H1 (cell line): ENCODE data around the gene UTS2B. TPM values are rescaled to one million over a fixed set of nuclear protein-coding genes. Genes with fewer than 3 reads are reported as not detected.

Experiments used
- CTCF ChIA-PET: fragments of 300-600 bp; sonication (Branson Sonifier 250); formaldehyde crosslinking; loops from one replicate; lab custom pipeline; 2021; ENCODE audit not compliant: partially characterized antibody; lab: Charles Lee
- POLR2A ChIA-PET: fragments of 300-600 bp; sonication (Branson Sonifier 250); formaldehyde crosslinking; loops from one replicate; lab custom pipeline; 2021; ENCODE audit warnings: inconsistent platforms; ENCODE audit not compliant: partially characterized antibody; lab: Charles Lee
- DNase-seq, 2 experiments: peaks; one replicate each; pipeline versions ENCODE4 v3.0.0 to v3.0.0-alpha.2; 2010 to 2022; ENCODE audit warnings: low spot score in 2 of 2, low read depth in 1 of 2, mixed read lengths in 1 of 2
- FAIRE-seq: peaks from 2 replicates; lab custom pipeline; 2011; peaks lifted over from hg19 to GRCh38; lab: Jason Lieb, UNC
- H2AFZ ChIP-seq: 2 replicates; pipeline ENCODE4 v1.8.1; 2012; ENCODE audit warnings: low read length, inconsistent platforms
- H2AK5ac ChIP-seq: 2 replicates; pipeline ENCODE4 v1.6.1; 2013; ENCODE audit warnings: low read depth, low read length
- H2BK120ac ChIP-seq: replicated peaks from 2 replicates; pipeline ENCODE3; 2013; ENCODE audit warnings: low read depth, low read length, inconsistent platforms
- H2BK12ac ChIP-seq: 2 replicates; pipeline ENCODE4 v1.6.1; 2013; ENCODE audit warnings: low read depth, low read length
- H2BK15ac ChIP-seq: 2 replicates; pipeline ENCODE4 v1.6.1; 2013; ENCODE audit warnings: low read length
- H2BK20ac ChIP-seq: 2 replicates; pipeline ENCODE4 v1.6.1; 2013; ENCODE audit warnings: low read length
- H2BK5ac ChIP-seq: 2 replicates; pipeline ENCODE4 v1.6.1; 2013; ENCODE audit warnings: low read depth, low read length
- H3K14ac ChIP-seq: 2 replicates; pipeline ENCODE4 v1.6.1; 2013; ENCODE audit warnings: inconsistent platforms; ENCODE audit not compliant: insufficient read length
- H3K18ac ChIP-seq: 2 replicates; pipeline ENCODE4 v1.6.1; 2013; ENCODE audit warnings: low read length; ENCODE audit errors: extremely low read depth
- H3K23ac ChIP-seq: 2 replicates; pipeline ENCODE4 v1.6.1; 2013; ENCODE audit warnings: inconsistent platforms; ENCODE audit not compliant: insufficient read length
- H3K23me2 ChIP-seq: 2 replicates; pipeline ENCODE4 v1.6.1; 2013; ENCODE audit warnings: low read depth, low read length
- H3K27ac ChIP-seq: 2 replicates; pipeline ENCODE4 v1.6.1; 2011; ENCODE audit warnings: low read depth, low read length, inconsistent platforms
- H3K27me3 ChIP-seq, 4 experiments: replicated peaks in 1 of 4; 1 replicate in 1 of 4; 2 replicates in 3 of 4; pipeline versions ENCODE4 v1.6.1 to v1.8.1; 2011 to 2013; ENCODE audit warnings: low read length in 3 of 4, mild to moderate bottlenecking in 3 of 4, inconsistent platforms in 2 of 4, mixed read lengths in 2 of 4, moderate library complexity in 1 of 4; ENCODE audit not compliant: control insufficient read depth in 3 of 4, insufficient read depth in 3 of 4; ENCODE audit errors: extremely low read depth in 1 of 4
- H3K36me3 ChIP-seq, 4 experiments: 2 replicates each; pipeline versions ENCODE4 v1.6.1 to v1.8.1; 2011 to 2013; ENCODE audit warnings: mild to moderate bottlenecking in 4 of 4, low read length in 3 of 4, moderate library complexity in 2 of 4, control low read depth in 1 of 4, inconsistent platforms in 1 of 4; ENCODE audit not compliant: insufficient read depth in 4 of 4, control insufficient read depth in 2 of 4
- H3K4ac ChIP-seq: replicated peaks from 2 replicates; pipeline ENCODE3; 2013; ENCODE audit warnings: low read length, low read depth, mixed read lengths, inconsistent platforms; ENCODE audit not compliant: insufficient read length
- H3K4me1 ChIP-seq, 4 experiments: replicated peaks in 1 of 4; 1 replicate in 1 of 4; 2 replicates in 3 of 4; pipeline versions ENCODE4 v1.6.1 to v1.8.1; 2011 to 2013; ENCODE audit warnings: low read length in 3 of 4, inconsistent platforms in 2 of 4, mixed read lengths in 1 of 4; ENCODE audit not compliant: insufficient read depth in 4 of 4, control insufficient read depth in 3 of 4
- H3K4me2 ChIP-seq, 2 experiments: 2 replicates each; pipeline versions ENCODE4 v1.6.1 to v1.8.1; 2011 to 2013; ENCODE audit warnings: low read depth in 2 of 2, low read length in 2 of 2, control low read depth in 1 of 2, inconsistent platforms in 1 of 2, mild to moderate bottlenecking in 1 of 2; ENCODE audit not compliant: insufficient read depth in 1 of 2
- H3K4me3 ChIP-seq, 4 experiments: fragments of 200-600, 300-600 bp in 1 of 4; sonication (generic), shearing (Covaris generic), sonication (Bioruptor Twin) in 1 of 4; 2 replicates each; pipeline versions ENCODE4 v1.5.1 to v1.8.1; 2011 to 2016; ENCODE audit warnings: low read length in 4 of 4, low read depth in 3 of 4, control low read depth in 2 of 4, inconsistent platforms in 2 of 4, mild to moderate bottlenecking in 2 of 4, mixed read lengths in 1 of 4, moderate library complexity in 1 of 4; ENCODE audit not compliant: insufficient read depth in 2 of 4; ENCODE audit errors: extremely low read depth in 1 of 4
- H3K56ac ChIP-seq: replicated peaks from 2 replicates; pipeline ENCODE3; 2013; ENCODE audit warnings: low read depth, mild to moderate bottlenecking, mixed read lengths, low read length, inconsistent platforms; ENCODE audit not compliant: insufficient read length
- H3K79me1 ChIP-seq: 2 replicates; pipeline ENCODE4 v1.6.1; 2013; ENCODE audit warnings: low read depth, low read length, control low read depth
- H3K79me2 ChIP-seq, 2 experiments: 2 replicates each; pipeline versions ENCODE4 v1.6.1 to v1.8.1; 2012 to 2013; ENCODE audit warnings: low read length in 2 of 2, mild to moderate bottlenecking in 2 of 2, inconsistent platforms in 1 of 2; ENCODE audit not compliant: insufficient read depth in 2 of 2, control insufficient read depth in 1 of 2
- H3K9ac ChIP-seq, 4 experiments: replicated peaks in 1 of 4; 1 replicate in 1 of 4; 2 replicates in 3 of 4; pipeline versions ENCODE4 v1.6.1 to v1.8.1; 2011 to 2013; ENCODE audit warnings: low read depth in 3 of 4, low read length in 3 of 4, control low read depth in 2 of 4, mild to moderate bottlenecking in 2 of 4, moderate library complexity in 2 of 4, inconsistent platforms in 1 of 4; ENCODE audit errors: extremely low read depth in 1 of 4
- H3K9me3 ChIP-seq, 2 experiments: 2 replicates each; pipeline versions ENCODE4 v1.6.1 to v1.8.1; 2012 to 2013; ENCODE audit warnings: mild to moderate bottlenecking in 2 of 2, moderate library complexity in 2 of 2, control low read depth in 1 of 2, inconsistent platforms in 1 of 2, low read depth in 1 of 2, low read length in 1 of 2, mixed read lengths in 1 of 2; ENCODE audit not compliant: insufficient read depth in 2 of 2
- H4K20me1 ChIP-seq, 2 experiments: replicated peaks in 1 of 2; 2 replicates each; pipeline versions ENCODE3 to v1.8.1; 2011 to 2013; ENCODE audit warnings: inconsistent platforms in 2 of 2, low read length in 2 of 2, mild to moderate bottlenecking in 1 of 2; ENCODE audit not compliant: insufficient read depth in 2 of 2, control insufficient read depth in 1 of 2
- H4K5ac ChIP-seq: 2 replicates; pipeline ENCODE4 v1.6.1; 2013; ENCODE audit warnings: low read length, low read depth, mixed read lengths, inconsistent platforms; ENCODE audit not compliant: insufficient read length
- H4K8ac ChIP-seq: 2 replicates; pipeline ENCODE4 v1.8.0; 2013; ENCODE audit warnings: mild to moderate bottlenecking, moderate library complexity, low read length, inconsistent platforms; ENCODE audit not compliant: insufficient read depth; ENCODE audit errors: extremely low read depth
- H4K91ac ChIP-seq: replicated peaks from 2 replicates; pipeline ENCODE3; 2013; ENCODE audit warnings: low read length, mixed read lengths, inconsistent platforms; ENCODE audit not compliant: insufficient read length
- EZH2 ChIP-seq: fragments of 200-600 bp; sonication (generic); IDR thresholded peaks from 2 replicates; pipeline ENCODE4 v1.7.1; 2012; ENCODE audit warnings: low read depth, mild to moderate bottlenecking, moderate library complexity, low read length, inconsistent platforms; ENCODE audit not compliant: severe bottlenecking
- FOSL1 ChIP-seq: IDR thresholded peaks from 2 replicates; pipeline ENCODE4 v1.6.1; 2011; ENCODE audit warnings: mild to moderate bottlenecking, low read depth, low read length, moderate library complexity; ENCODE audit not compliant: insufficient read depth
- GABPA ChIP-seq: IDR thresholded peaks from 2 replicates; pipeline ENCODE4 v1.6.1; 2011; ENCODE audit warnings: mild to moderate bottlenecking, low read length, moderate library complexity, borderline replicate concordance; ENCODE audit not compliant: insufficient read depth
- JUN ChIP-seq: IDR thresholded peaks from 2 replicates; pipeline ENCODE4 v1.6.1; 2011; ENCODE audit warnings: low read depth, mild to moderate bottlenecking, improper control_type of control experiment, low read length
- KDM1A ChIP-seq: fragments of 200-600, 300-600 bp; sonication (generic); IDR thresholded peaks from 2 replicates; pipeline ENCODE4 v1.7.1; 2016; ENCODE audit warnings: mild to moderate bottlenecking, low read length, borderline replicate concordance
- POLR2A ChIP-seq, 2 experiments: IDR thresholded peaks; 1 replicate in 1 of 2; 2 replicates in 1 of 2; pipeline ENCODE4 v1.6.1; 2011; ENCODE audit warnings: low read depth in 2 of 2, low read length in 2 of 2, mild to moderate bottlenecking in 2 of 2; ENCODE audit errors: control extremely low read depth in 1 of 2
- RAD21 ChIP-seq, 2 experiments: IDR thresholded peaks in 1 of 2; conservative IDR thresholded peaks in 1 of 2; 2 replicates each; pipeline ENCODE4 v1.6.1; 2011; ENCODE audit warnings: low read depth in 2 of 2, low read length in 2 of 2, improper control_type of control experiment in 1 of 2, inconsistent platforms in 1 of 2, mild to moderate bottlenecking in 1 of 2, moderate library complexity in 1 of 2
- SUZ12 ChIP-seq: fragments of 200-600 bp; sonication (generic); IDR thresholded peaks from 2 replicates; pipeline ENCODE4 v1.6.1; 2012; ENCODE audit warnings: mild to moderate bottlenecking, inconsistent platforms, low read length, moderate library complexity, mixed read lengths
- TAF7 ChIP-seq: optimal IDR thresholded peaks from 2 replicates; pipeline ENCODE3; 2011; ENCODE audit warnings: low read depth, mild to moderate bottlenecking, inconsistent platforms, low read length, moderate library complexity, borderline replicate concordance
- TEAD4 ChIP-seq: IDR thresholded peaks from 2 replicates; pipeline ENCODE4 v1.6.1; 2012; ENCODE audit warnings: low read depth, low read length, inconsistent platforms, mixed read lengths
- polyA plus RNA-seq, 7 experiments: library from polyadenylated mRNA; depleted of rRNA in 3 of 7; stranded (reverse) in 5 of 7; unstranded in 2 of 7; fragments of >200 nt in 5 of 7; fragments of 200-250 nt in 2 of 7; gene quantifications; 1 replicate in 5 of 7; 2 replicates in 1 of 7; 4 replicates in 1 of 7; pipeline versions ENCODE4 v1.2.1 to v1.2.3, GENCODE V29; 2011 to 2013; ENCODE audit warnings: missing spikeins in 2 of 7, mixed read lengths in 2 of 7
- total RNA-seq: library from RNA; stranded (reverse); fragmentation: NEBNext Ultra II Directional; extraction: Animal tissue kit (Norgen Biotek cat#: 25700); gene quantifications from 2 replicates; pipeline ENCODE4 v1.2.1, GENCODE V29; 2021

Gene UTS2B
- total and polyA plus RNA-seq, 2 of the 8 experiments (the other 6 are each of a cell fraction or from before 2014, with no cell fraction given) = not detected

DNA sequence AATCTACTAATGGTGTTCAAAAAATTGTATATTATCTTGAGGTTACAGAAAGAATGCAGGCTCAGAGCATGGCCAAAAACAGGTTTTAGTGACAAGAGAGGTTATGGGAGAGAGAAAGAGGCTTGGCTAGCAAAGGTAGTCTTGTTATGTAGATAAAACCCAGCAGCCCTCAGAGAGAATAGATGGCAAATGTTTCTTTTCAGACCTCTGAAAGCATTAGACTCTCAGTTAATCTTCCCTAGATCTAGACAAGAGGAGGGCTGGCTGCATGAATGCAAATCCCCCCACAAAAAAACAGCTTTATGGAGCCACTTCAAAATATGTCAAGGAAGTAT lies 69.1 kb downstream of the UTS2B start:
- Histone ChIP-seq H2BK12ac (no peak overlapping the region), H3K9me3 (no peaks in the 10 kb centered on the region), H4K5ac (peak overlapping the region; percentile 47), H4K8ac (no peak overlapping the region), H3K23ac (no peak overlapping the region), H3K4ac (no peak overlapping the region), H4K91ac (no peak overlapping the region), H3K4me2 (no peak overlapping the region; a peak in 1 of 4 replicates), H3K9ac (no peak overlapping the region), H2AFZ (no peak overlapping the region), H3K56ac (no peak overlapping the region), H3K4me3 (no peak overlapping the region), H3K36me3 (no peaks in the 10 kb centered on the region), H4K20me1 (no peaks in the 10 kb centered on the region), H3K79me1 (no peaks in the 10 kb centered on the region), H3K14ac (no peak overlapping the region), H2BK120ac (no peak overlapping the region), H3K23me2 (no peaks in the 10 kb centered on the region), H2BK5ac (no peak overlapping the region), H2AK5ac (no peak overlapping the region), H3K27ac (no peak overlapping the region), H3K27me3 (no peaks in the 10 kb centered on the region), H3K79me2 (no peaks in the 10 kb centered on the region), H3K18ac (no peak overlapping the region), H2BK15ac (no peak overlapping the region), H2BK20ac (no peak overlapping the region), H3K4me1 (peaks cover 3 to 9% (median 8%) of the 10 kb centered on the region in 4 experiments; a peak in 4 of 7 replicates)
- DNase-seq (no peak), FAIRE-seq (no peak)
- ChIA-PET CTCF (no interaction called here), POLR2A (no interaction called here)
- no peak for TF ChIP-seq POLR2A (IDR thresholded peaks at IDR 0.05; ENCODE audit: control extremely low read depth in 1 of 2, low read depth in 2 of 2, low read length in 2 of 2)
- TF ChIP-seq SUZ12 = no peak
- TF ChIP-seq JUN = no peak
- TF ChIP-seq TEAD4 = no peak
- TF ChIP-seq GABPA = no peak
- no peak for TF ChIP-seq EZH2
- no peak for TF ChIP-seq RAD21 (IDR thresholded peaks at IDR 0.05 in 1 of 2, conservative IDR thresholded peaks at IDR 0.05 in 1 of 2; ENCODE audit: low read depth in 2 of 2, low read length in 2 of 2)
- TF ChIP-seq FOSL1 = no peak
- no peak for TF ChIP-seq KDM1A
- no peak for TF ChIP-seq TAF7
